IPS-20b (cell line): ENCODE measurements around the gene CSRP2.

Experiments
- H3K27ac ChIP-seq: one replicate; pipeline ENCODE4 v1.5.1; 2013; ENCODE audit warnings: low read length
- H3K27me3 ChIP-seq: 2 replicates; pipeline ENCODE4 v1.6.1; 2013; ENCODE audit warnings: mild to moderate bottlenecking, low read length, inconsistent platforms; ENCODE audit not compliant: insufficient read depth
- H3K36me3 ChIP-seq: 2 replicates; pipeline ENCODE4 v1.6.1; 2013; ENCODE audit warnings: low read depth, mild to moderate bottlenecking, inconsistent platforms, low read length, moderate library complexity; ENCODE audit not compliant: insufficient read depth
- H3K4me1 ChIP-seq: 2 replicates; pipeline ENCODE4 v1.6.1; 2013; ENCODE audit warnings: mild to moderate bottlenecking, control low read depth, inconsistent platforms, low read length, moderate library complexity; ENCODE audit not compliant: insufficient read depth
- H3K4me3 ChIP-seq: 2 replicates; pipeline ENCODE4 v1.5.1; 2013; ENCODE audit warnings: mild to moderate bottlenecking, low read length, inconsistent platforms
- H3K9ac ChIP-seq: 2 replicates; pipeline ENCODE4 v1.6.1; 2013; ENCODE audit warnings: low read depth, mild to moderate bottlenecking, inconsistent platforms, low read length, moderate library complexity
- H3K9me3 ChIP-seq: 2 replicates; pipeline ENCODE4 v1.6.1; 2013; ENCODE audit warnings: mild to moderate bottlenecking, low read depth, low read length, inconsistent platforms; ENCODE audit not compliant: insufficient read depth

Gene CSRP2

DNA sequence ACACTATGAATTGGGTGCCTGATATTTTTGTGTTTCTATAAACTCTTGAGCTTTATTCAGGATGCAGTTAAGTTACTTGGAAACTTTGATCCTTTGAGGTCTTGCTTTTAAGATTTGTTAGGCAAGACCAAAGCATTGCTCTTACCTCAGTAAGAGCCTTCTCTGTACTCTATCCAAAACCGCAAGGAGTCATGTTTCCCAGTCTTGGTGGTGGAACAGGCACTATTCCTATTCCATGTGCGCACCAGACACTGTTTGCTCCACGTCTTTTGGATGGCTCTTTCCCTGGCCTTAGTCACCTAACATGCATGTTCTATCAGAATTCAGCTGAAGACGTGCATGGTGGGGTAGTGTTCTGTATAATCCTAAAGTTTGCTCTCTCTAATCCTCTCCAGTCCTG is 23.5 kb downstream of the CSRP2 start:
- Histone ChIP-seq H3K4me1 (no peaks in the 10 kb centered on the region), H3K9me3 (no peaks in the 10 kb centered on the region), H3K4me3 (no peak overlapping the region), H3K27me3 (no peaks in the 10 kb centered on the region), H3K9ac (no peak overlapping the region), H3K36me3 (peaks cover 71% of the 10 kb centered on the region), H3K27ac (no peak overlapping the region)

DNA sequence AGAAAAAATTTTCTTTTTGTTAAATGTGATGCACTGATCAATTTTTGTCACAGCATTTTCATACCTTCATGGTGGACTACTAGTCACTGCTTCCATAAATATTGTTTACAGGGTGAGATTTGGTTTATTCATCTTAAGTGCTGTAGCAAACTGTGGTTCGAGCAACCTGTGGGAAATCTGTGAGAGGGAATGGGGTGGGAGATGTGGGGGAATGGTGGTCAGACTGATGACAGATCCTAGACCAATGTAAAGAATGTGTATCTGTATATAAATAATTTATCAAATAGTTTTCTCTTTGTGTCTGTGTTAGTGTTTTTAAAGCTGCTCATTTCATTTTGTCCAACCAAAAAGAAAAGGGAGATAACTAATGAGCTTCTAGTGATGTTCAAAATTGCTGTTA is 26.7 kb downstream of the CSRP2 start:
- Histone ChIP-seq H3K9me3 (no peaks in the 10 kb centered on the region), H3K9ac (no peak overlapping the region), H3K27me3 (no peaks in the 10 kb centered on the region), H3K4me3 (no peak overlapping the region), H3K36me3 (peaks cover 62% of the 10 kb centered on the region), H3K27ac (no peak overlapping the region), H3K4me1 (no peaks in the 10 kb centered on the region)

DNA sequence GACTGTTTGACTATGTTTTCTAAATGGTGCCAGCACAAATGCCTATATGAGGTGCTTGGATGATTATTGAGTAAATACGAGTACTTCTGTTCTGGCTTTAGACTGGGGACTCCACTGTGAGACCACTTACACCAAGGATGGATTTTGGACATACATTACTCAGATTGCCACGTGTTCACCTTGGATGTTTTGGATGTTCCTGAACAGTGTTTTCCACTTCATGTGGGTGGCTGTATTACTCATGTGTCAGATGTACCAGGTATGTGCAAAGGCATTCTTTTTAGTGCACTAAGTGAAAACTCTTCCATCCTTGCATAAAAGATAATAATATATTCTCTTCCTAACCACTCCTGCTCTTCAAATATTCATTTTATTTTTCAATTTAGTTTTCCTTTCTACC is 30.7 kb downstream of the CSRP2 start:
- H3K27ac ChIP-seq = no peak overlapping the region
- no peaks in the 10 kb centered on the region for H3K27me3 ChIP-seq
- H3K9me3 ChIP-seq = no peaks in the 10 kb centered on the region
- H3K4me1 ChIP-seq = no peaks in the 10 kb centered on the region
- no peak overlapping the region for H3K4me3 ChIP-seq
- no peak overlapping the region for H3K9ac ChIP-seq
- H3K36me3 ChIP-seq = peaks cover 62% of the 10 kb centered on the region

DNA sequence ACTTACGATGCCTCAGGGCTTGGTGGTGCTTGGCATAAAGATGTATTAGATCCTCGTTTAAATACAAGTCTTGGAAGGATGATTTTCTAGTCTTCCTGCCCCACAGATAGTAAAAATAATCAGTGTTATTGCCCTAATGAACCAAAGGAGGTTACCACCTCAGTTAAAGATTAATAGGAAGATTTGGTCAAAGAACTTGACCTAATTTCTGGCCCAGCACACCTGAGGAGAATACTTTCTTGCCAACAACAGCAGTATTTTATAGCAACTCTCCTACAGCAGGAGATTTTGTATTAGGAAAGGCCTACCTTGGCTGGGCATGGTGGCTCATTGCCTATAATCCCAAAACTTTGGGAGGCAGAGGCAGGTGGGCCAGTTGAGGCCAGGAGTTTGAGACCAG is 31.6 kb downstream of the CSRP2 start:
- no peaks in the 10 kb centered on the region for H3K9me3 ChIP-seq
- H3K27me3 ChIP-seq = no peaks in the 10 kb centered on the region
- no peak overlapping the region for H3K27ac ChIP-seq
- no peak overlapping the region for H3K9ac ChIP-seq
- H3K4me1 ChIP-seq = no peaks in the 10 kb centered on the region
- H3K4me3 ChIP-seq = no peak overlapping the region
- H3K36me3 ChIP-seq = peaks cover 68% of the 10 kb centered on the region

DNA sequence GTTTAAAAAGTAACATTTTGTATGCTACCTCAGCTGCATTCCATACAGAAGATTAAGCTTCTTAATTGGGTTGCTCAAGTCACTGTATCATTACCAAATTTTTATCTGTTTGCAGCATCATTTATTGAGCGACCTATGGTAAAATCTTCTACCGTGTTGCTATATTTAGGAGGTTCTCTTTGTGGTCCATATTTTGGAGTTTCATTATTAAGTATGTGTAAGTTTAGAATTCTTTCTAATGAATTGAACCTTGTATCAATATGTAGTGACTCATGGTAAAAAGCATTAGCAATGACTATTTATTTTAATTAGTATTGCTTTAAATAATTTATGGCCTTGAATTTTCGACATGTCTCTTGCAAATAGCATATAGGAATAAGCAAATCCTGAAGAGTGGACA is 42.2 kb downstream of the CSRP2 start:
- Histone ChIP-seq H3K4me3 (no peak overlapping the region), H3K9ac (no peak overlapping the region), H3K36me3 (peaks cover 13% of the 10 kb centered on the region; the same call in 1 of the 2 replicates), H3K4me1 (no peaks in the 10 kb centered on the region), H3K27me3 (no peaks in the 10 kb centered on the region), H3K9me3 (no peaks in the 10 kb centered on the region), H3K27ac (no peak overlapping the region)

DNA sequence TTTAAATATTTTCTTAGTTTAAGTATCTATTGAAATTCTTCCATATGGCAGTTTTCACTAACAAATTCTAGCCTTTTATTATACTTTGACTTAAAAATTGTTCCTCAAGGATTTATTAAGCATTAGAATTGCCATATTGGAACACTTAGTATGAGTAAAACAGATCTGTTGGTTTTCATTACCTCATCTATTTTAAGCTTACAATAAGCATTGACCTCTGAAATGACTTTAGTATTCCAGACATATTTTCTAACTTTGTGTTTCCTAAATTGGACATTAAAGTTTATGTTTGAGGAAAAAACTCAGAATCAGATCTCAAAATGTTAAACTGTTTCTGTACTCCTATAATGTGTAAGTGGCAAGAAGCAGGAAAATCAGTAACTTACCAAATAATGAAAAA is 48.4 kb downstream of the CSRP2 start:
- Histone ChIP-seq H3K9me3 (no peaks in the 10 kb centered on the region), H3K36me3 (peaks cover 31% of the 10 kb centered on the region; the same call in 1 of the 2 replicates), H3K27me3 (no peaks in the 10 kb centered on the region), H3K4me3 (no peak overlapping the region), H3K4me1 (no peaks in the 10 kb centered on the region), H3K9ac (no peak overlapping the region), H3K27ac (no peak overlapping the region)

DNA sequence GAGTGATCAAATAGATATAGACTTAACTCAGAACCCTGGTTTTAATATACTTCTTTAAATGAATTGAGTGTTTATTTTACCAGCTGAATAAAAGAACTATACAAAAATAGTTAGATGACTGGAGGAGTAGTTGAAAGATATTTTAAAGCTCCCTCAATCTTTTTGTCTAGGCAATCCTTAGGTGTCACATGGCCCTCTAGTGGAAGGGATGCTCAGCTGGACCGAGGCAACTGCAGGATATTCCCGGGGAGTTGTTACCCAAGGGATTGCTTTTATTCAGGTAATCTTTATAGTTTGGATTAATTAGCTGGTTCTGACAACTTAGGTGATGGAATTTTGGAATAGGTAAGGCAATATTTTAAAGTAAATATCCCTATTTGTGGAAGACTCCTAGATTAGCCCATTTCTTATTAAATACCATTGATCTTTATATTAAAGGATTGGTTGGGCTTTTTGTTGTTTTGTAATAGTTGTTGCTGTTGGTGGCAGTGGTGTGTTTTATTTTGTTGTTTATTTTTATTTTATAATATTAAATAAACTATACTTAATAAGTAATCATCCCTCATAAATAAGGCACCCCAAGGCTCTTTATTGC is 57.8 kb downstream of the CSRP2 start:
- H3K4me3 ChIP-seq = no peak overlapping the region
- no peaks in the 10 kb centered on the region for H3K9me3 ChIP-seq
- H3K27ac ChIP-seq = no peak overlapping the region
- H3K9ac ChIP-seq = no peak overlapping the region
- H3K36me3 ChIP-seq = peaks cover 51% of the 10 kb centered on the region
- H3K27me3 ChIP-seq = no peaks in the 10 kb centered on the region
- H3K4me1 ChIP-seq = no peaks in the 10 kb centered on the region

DNA sequence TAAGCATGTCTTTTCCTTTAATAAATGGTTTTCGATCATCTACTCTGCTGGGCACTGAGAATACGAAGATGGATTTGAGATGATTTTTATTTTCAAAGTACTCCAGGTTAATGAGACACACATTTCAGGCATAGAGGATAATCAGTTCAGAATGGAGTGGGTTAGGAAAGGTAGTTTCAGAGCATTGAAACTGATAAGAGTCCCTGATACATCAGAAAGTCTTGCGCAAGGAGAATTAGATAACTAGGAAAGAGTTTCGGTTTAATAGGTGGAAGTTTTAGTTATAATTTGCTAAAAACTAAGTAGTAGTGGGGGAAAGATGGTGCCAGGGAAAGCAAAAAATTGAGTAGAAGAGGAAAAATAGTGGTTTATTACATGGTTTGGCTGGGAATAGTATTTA is 64.8 kb downstream of the CSRP2 start:
- H3K36me3 ChIP-seq = peaks cover 68% of the 10 kb centered on the region
- H3K4me1 ChIP-seq = no peaks in the 10 kb centered on the region

DNA sequence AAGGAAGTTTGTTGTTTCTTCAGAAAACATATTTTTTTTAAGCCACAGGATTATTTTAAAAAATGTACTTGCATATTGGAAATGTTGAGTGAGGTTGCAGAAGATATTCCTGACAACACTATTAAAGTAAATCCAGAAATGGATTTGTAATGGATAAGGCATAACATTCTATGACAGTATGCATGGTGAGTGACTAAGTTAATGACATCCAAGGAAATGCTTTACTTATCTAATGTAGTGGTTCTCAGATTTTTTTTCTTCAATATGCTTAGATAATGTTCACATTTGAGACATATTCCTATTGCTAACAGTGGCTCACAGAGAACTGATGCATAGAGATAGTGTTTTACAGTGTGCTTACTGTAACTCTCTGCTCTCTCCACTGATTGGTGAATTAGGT is 65.6 kb downstream of the CSRP2 start:
- Histone ChIP-seq H3K36me3 (peaks cover 67% of the 10 kb centered on the region), H3K9ac (no peak overlapping the region), H3K27ac (no peak overlapping the region), H3K27me3 (no peaks in the 10 kb centered on the region), H3K4me1 (no peaks in the 10 kb centered on the region), H3K9me3 (no peaks in the 10 kb centered on the region), H3K4me3 (no peak overlapping the region)

More for the DNA sequence above, 64.8 kb downstream of the CSRP2 start:
- Histone ChIP-seq H3K27me3 (no peaks in the 10 kb centered on the region), H3K4me3 (no peak overlapping the region), H3K9me3 (no peaks in the 10 kb centered on the region), H3K9ac (no peak overlapping the region), H3K27ac (no peak overlapping the region)

DNA sequence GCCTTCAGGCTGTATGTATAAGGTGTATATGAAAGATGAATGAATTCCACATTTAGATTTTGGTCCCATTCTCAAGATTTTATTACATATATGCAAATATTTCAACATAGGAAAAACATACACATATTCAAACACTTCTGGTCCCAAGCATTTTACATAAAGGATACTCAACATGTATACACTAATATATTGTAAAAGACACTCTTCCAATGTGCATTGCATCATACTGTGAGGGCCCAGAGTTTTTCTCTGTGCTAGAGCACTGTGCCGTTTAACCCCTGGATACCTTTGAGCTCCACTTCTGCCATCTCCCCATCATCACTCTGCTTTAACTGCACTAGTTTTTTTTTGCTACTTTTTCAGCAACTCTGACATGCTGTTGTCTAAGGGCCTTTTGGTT is 66.8 kb downstream of the CSRP2 start:
- Histone ChIP-seq H3K36me3 (peaks cover 72% of the 10 kb centered on the region), H3K9me3 (no peaks in the 10 kb centered on the region), H3K4me1 (no peaks in the 10 kb centered on the region), H3K27me3 (no peaks in the 10 kb centered on the region), H3K27ac (no peak overlapping the region), H3K9ac (no peak overlapping the region), H3K4me3 (no peak overlapping the region)

DNA sequence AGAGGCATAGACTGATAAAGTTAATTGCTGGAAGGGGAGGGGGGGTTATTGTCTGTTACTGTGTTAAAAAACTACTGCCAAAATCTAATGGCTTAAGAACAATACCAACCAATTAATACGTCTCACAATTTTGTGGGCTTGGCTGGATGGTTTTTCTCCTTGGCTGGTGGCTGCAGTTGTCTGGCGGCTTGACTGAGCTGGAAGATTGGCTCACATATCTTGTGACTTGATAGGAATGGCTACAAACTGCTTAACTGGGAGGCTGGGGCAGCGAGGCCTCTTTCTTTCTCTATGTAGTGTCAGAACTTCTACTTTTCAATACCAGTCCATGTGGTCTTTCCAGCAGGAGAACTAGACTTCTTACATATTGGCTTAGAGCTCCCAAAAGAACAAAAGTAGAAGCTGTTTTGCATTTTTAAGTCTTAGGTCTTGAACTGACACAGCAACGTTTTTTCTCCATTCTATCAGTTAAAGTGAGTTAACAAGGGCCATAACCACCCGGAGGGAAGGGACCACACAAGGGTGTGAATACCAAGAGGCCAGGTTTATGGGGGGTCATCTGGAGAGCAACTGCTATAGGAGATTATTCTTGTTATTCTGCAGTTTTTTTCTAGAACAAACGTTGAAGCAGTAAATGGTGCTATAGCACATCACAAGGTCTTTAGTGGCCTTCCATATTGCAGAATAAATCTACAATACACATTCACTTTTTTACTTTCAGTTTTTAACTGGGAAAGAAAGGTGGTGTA is 68.0 kb downstream of the CSRP2 start:
- no peaks in the 10 kb centered on the region for H3K9me3 ChIP-seq
- no peak overlapping the region for H3K27ac ChIP-seq
- no peak overlapping the region for H3K4me3 ChIP-seq
- H3K9ac ChIP-seq = no peak overlapping the region
- no peaks in the 10 kb centered on the region for H3K4me1 ChIP-seq
- H3K27me3 ChIP-seq = no peaks in the 10 kb centered on the region
- peaks cover 73% of the 10 kb centered on the region for H3K36me3 ChIP-seq
